H9 (cell line): Measurements from ENCODE around the gene MIPOL1. TPM values are rescaled to one million over a fixed set of nuclear protein-coding genes. Genes with fewer than 3 reads are reported as not detected.

Experiments used
- DNase-seq: peaks from one replicate; pipeline ENCODE4 v3.0.0-alpha.2; 2017
- H2AFZ ChIP-seq: one replicate; pipeline ENCODE4 v1.6.1; 2013; ENCODE audit warnings: mild to moderate bottlenecking, low read length, control low read depth, moderate library complexity
- H2AK5ac ChIP-seq: 2 replicates; pipeline ENCODE4 v1.6.1; 2013; ENCODE audit warnings: low read length, control low read depth, mixed read lengths; ENCODE audit not compliant: insufficient read length
- H2BK120ac ChIP-seq: one replicate; pipeline ENCODE4 v1.6.1; 2013; ENCODE audit warnings: low read depth, mild to moderate bottlenecking, low read length, control low read depth, inconsistent platforms; ENCODE audit not compliant: poor library complexity, severe bottlenecking
- H2BK12ac ChIP-seq: 2 replicates; pipeline ENCODE4 v1.6.1; 2013; ENCODE audit warnings: low read length, control low read depth, mixed read lengths, low read depth; ENCODE audit not compliant: insufficient read length
- H2BK15ac ChIP-seq: 2 replicates; pipeline ENCODE4 v1.6.1; 2013; ENCODE audit warnings: low read depth, low read length, control low read depth
- H2BK20ac ChIP-seq: one replicate; pipeline ENCODE4 v1.6.1; 2013; ENCODE audit warnings: low read depth, mild to moderate bottlenecking, low read length, control low read depth, inconsistent platforms; ENCODE audit not compliant: poor library complexity, severe bottlenecking
- H2BK5ac ChIP-seq: 2 replicates; pipeline ENCODE4 v1.6.1; 2013; ENCODE audit warnings: low read length, control low read depth, mixed read lengths; ENCODE audit not compliant: insufficient read length
- H3K14ac ChIP-seq: 2 replicates; pipeline ENCODE4 v1.6.1; 2013; ENCODE audit warnings: low read length, control low read depth; ENCODE audit not compliant: insufficient read depth
- H3K18ac ChIP-seq: 2 replicates; pipeline ENCODE4 v1.6.1; 2013; ENCODE audit warnings: low read depth, mild to moderate bottlenecking, mixed read lengths, low read length, control low read depth; ENCODE audit not compliant: insufficient read length
- H3K23ac ChIP-seq: 2 replicates; pipeline ENCODE4 v1.6.1; 2013; ENCODE audit warnings: low read length, control low read depth, mixed read lengths, low read depth; ENCODE audit not compliant: insufficient read length
- H3K23me2 ChIP-seq: 2 replicates; pipeline ENCODE4 v1.6.1; 2013; ENCODE audit warnings: low read depth, mild to moderate bottlenecking, mixed read lengths, low read length, control low read depth; ENCODE audit not compliant: insufficient read length, poor library complexity, severe bottlenecking
- H3K27ac ChIP-seq: 2 replicates; pipeline ENCODE4 v1.5.1; 2013; ENCODE audit warnings: low read length, control low read depth, mixed read lengths, low read depth; ENCODE audit not compliant: insufficient read length
- H3K27me3 ChIP-seq: 2 replicates; pipeline ENCODE4 v1.6.1; 2013; ENCODE audit warnings: low read length, control low read depth, inconsistent platforms; ENCODE audit not compliant: insufficient read depth
- H3K4ac ChIP-seq: 2 replicates; pipeline ENCODE4 v1.6.1; 2013; ENCODE audit warnings: low read depth, mild to moderate bottlenecking, control low read depth, inconsistent platforms, low read length, moderate library complexity
- H3K4me1 ChIP-seq: 2 replicates; pipeline ENCODE4 v1.6.1; 2013; ENCODE audit warnings: low read length, control low read depth, inconsistent platforms; ENCODE audit not compliant: insufficient read depth
- H3K4me2 ChIP-seq: 2 replicates; pipeline ENCODE4 v1.6.1; 2013; ENCODE audit warnings: low read length, control low read depth, mixed read lengths; ENCODE audit not compliant: insufficient read length, insufficient read depth
- H3K56ac ChIP-seq: 2 replicates; pipeline ENCODE4 v1.6.1; 2013; ENCODE audit warnings: low read depth, mild to moderate bottlenecking, mixed read lengths, low read length, control low read depth; ENCODE audit not compliant: insufficient read length
- H3K79me1 ChIP-seq: 2 replicates; pipeline ENCODE4 v1.6.1; 2013; ENCODE audit warnings: low read depth, mild to moderate bottlenecking, moderate library complexity, low read length, control low read depth, inconsistent platforms; ENCODE audit not compliant: insufficient read depth, poor library complexity, severe bottlenecking
- H3K79me2 ChIP-seq: 2 replicates; pipeline ENCODE4 v1.6.1; 2013; ENCODE audit warnings: low read length, control low read depth, inconsistent platforms; ENCODE audit not compliant: insufficient read depth
- H3K9ac ChIP-seq: 2 replicates; pipeline ENCODE4 v1.6.1; 2013; ENCODE audit warnings: low read length, control low read depth, mixed read lengths; ENCODE audit not compliant: insufficient read length; ENCODE audit errors: extremely low read depth
- H3K9me3 ChIP-seq: one replicate; pipeline ENCODE4 v1.6.1; 2013; ENCODE audit warnings: low read depth, low read length, inconsistent platforms; ENCODE audit not compliant: control insufficient read depth
- H3T11ph ChIP-seq: one replicate; pipeline ENCODE4 v1.6.1; 2013; ENCODE audit warnings: mild to moderate bottlenecking, low read length, control low read depth, inconsistent platforms
- H4K20me1 ChIP-seq: one replicate; pipeline ENCODE4 v1.6.1; 2013; ENCODE audit not compliant: control insufficient read depth, insufficient read length, insufficient read depth
- H4K5ac ChIP-seq: 2 replicates; pipeline ENCODE4 v1.6.1; 2013; ENCODE audit warnings: low read depth, mild to moderate bottlenecking, mixed read lengths, low read length, control low read depth; ENCODE audit not compliant: insufficient read length
- H4K8ac ChIP-seq: replicated peaks from 2 replicates; pipeline ENCODE4 v1.6.1; 2013; ENCODE audit warnings: low read length, control low read depth, mixed read lengths, low read depth; ENCODE audit not compliant: insufficient read length
- H4K91ac ChIP-seq: 2 replicates; pipeline ENCODE4 v1.6.1; 2013; ENCODE audit warnings: low read depth, mild to moderate bottlenecking, moderate library complexity, mixed read lengths, low read length, control low read depth; ENCODE audit not compliant: insufficient read length
- H3K27ac Mint-ChIP-seq, 3 experiments: 2 replicates in 2 of 3; 3 replicates in 1 of 3; pipeline ENCODE4 v1.8.0; 2020 to 2021; ENCODE audit warnings: mixed read lengths in 3 of 3, mild to moderate bottlenecking in 1 of 3, moderate library complexity in 1 of 3
- H3K27me3 Mint-ChIP-seq: 2 replicates; pipeline ENCODE4 v1.8.0; 2021; ENCODE audit warnings: low read depth, mild to moderate bottlenecking, moderate library complexity, mixed read lengths
- H3K36me3 Mint-ChIP-seq, 3 experiments: 2 replicates in 2 of 3; 3 replicates in 1 of 3; pipeline ENCODE4 v1.8.0; 2020 to 2021; ENCODE audit warnings: low read depth in 3 of 3, mixed read lengths in 3 of 3; ENCODE audit not compliant: insufficient read depth in 1 of 3
- H3K4me1 Mint-ChIP-seq, 2 experiments: 2 replicates each; pipeline ENCODE4 v1.8.0; 2020; ENCODE audit warnings: mixed read lengths in 2 of 2
- H3K4me3 Mint-ChIP-seq, 2 experiments: 2 replicates in 1 of 2; 3 replicates in 1 of 2; pipeline ENCODE4 v1.8.0; 2020 to 2021; ENCODE audit warnings: mild to moderate bottlenecking in 2 of 2, mixed read lengths in 2 of 2, moderate library complexity in 1 of 2
- H3K9me3 Mint-ChIP-seq, 2 experiments: 2 replicates in 1 of 2; 3 replicates in 1 of 2; pipeline ENCODE4 v1.8.0; 2020; ENCODE audit warnings: mild to moderate bottlenecking in 2 of 2, mixed read lengths in 2 of 2, moderate library complexity in 1 of 2
- CTCF ChIP-seq: fragments of 200-600 bp; sonication (generic); conservative IDR thresholded peaks from 3 replicates; pipeline ENCODE4 v1.8.0; 2021; ENCODE audit warnings: antibody characterized with exemption, mild to moderate bottlenecking
- WGBS: extraction: QIAGEN DNeasy Blood & Tissue Kit; methylation state at CpG from one replicate; pipeline ENCODE4 v1.1.7; 2013; ENCODE audit warnings: missing lambda C conversion rate, low lambda C conversion rate, mixed read lengths; ENCODE audit not compliant: insufficient read length; ENCODE audit errors: extremely low coverage; 5-methylcytosine and 5-hydroxymethylcytosine counted together
- total RNA-seq: library from RNA; stranded (reverse); gene quantifications from 2 replicates; pipeline ENCODE4 v1.2.1, GENCODE V29; 2021

The MIPOL1 gene
- total RNA-seq, 1 experiment from 2014 or later: 15.6 TPM

- Histone ChIP-seq H4K8ac (no peak overlapping the region), H3K9ac (peak overlapping the region; percentile 4), H3K4me2 (peak overlapping the region; percentile 90), H4K20me1 (no peaks in the 10 kb centered on the region), H3K27me3 (no peaks in the 10 kb centered on the region), H4K5ac (no peak overlapping the region), H2BK20ac (no peak overlapping the region), H3K23me2 (peaks cover 11% of the 10 kb centered on the region), H2BK120ac (no peak overlapping the region), H2BK15ac (no peak overlapping the region), H3K79me1 (no peaks in the 10 kb centered on the region), H3K56ac (no peak overlapping the region), H3K23ac (no peak overlapping the region), H3K4me1 (no peaks in the 10 kb centered on the region; the same call in 1 of the 2 replicates), H3K9me3 (no peaks in the 10 kb centered on the region), H3K27ac (no peak overlapping the region), H3K18ac (no peak overlapping the region), H3K4ac (no peak overlapping the region), H2BK12ac (no peak overlapping the region), H3K14ac (no peak overlapping the region), H2AFZ (no peak overlapping the region), H2AK5ac (no peak overlapping the region), H4K91ac (no peak overlapping the region), H2BK5ac (no peak overlapping the region), H3T11ph (no peak overlapping the region), H3K79me2 (peaks cover 4% of the 10 kb centered on the region; the same call in 1 of the 2 replicates)
- Mint-ChIP-seq H3K27me3 (peaks cover 4% of the 10 kb centered on the region), H3K27ac (peak overlapping the region in 2 of 3 experiments; percentile 85 to 88; a peak in 3 of 7 replicates), H3K9me3 (no peaks in the 10 kb centered on the region; a peak in 1 of 5 replicates), H3K4me1 (peaks cover 21 to 34% of the 10 kb centered on the region in 2 experiments), H3K36me3 (no peaks in the 10 kb centered on the region; a peak in 1 of 7 replicates), H3K4me3 (peak overlapping the region; percentile 89 to 92)
- DNase-seq: no peak
- no CpG with 5 or more reads among the region's 11 CpGs for WGBS
- no peak for TF ChIP-seq CTCF
Observed at GRCh38 chr14:37198273-37198598, 499 bp downstream of the MIPOL1 start.
